HTR-8/SVneo (cell line): ENCODE data around the gene ZCCHC8.

ENCODE experiments used
- DNase-seq: peaks from one replicate; pipeline ENCODE4 v3.0.0; 2011; ENCODE audit warnings: low spot score, mixed read lengths; ENCODE audit not compliant: insufficient read length
- FAIRE-seq: peaks from 2 replicates; lab custom pipeline; 2011; peaks lifted over from hg19 to GRCh38; lab: Jason Lieb, UNC

The ZCCHC8 gene

DNA sequence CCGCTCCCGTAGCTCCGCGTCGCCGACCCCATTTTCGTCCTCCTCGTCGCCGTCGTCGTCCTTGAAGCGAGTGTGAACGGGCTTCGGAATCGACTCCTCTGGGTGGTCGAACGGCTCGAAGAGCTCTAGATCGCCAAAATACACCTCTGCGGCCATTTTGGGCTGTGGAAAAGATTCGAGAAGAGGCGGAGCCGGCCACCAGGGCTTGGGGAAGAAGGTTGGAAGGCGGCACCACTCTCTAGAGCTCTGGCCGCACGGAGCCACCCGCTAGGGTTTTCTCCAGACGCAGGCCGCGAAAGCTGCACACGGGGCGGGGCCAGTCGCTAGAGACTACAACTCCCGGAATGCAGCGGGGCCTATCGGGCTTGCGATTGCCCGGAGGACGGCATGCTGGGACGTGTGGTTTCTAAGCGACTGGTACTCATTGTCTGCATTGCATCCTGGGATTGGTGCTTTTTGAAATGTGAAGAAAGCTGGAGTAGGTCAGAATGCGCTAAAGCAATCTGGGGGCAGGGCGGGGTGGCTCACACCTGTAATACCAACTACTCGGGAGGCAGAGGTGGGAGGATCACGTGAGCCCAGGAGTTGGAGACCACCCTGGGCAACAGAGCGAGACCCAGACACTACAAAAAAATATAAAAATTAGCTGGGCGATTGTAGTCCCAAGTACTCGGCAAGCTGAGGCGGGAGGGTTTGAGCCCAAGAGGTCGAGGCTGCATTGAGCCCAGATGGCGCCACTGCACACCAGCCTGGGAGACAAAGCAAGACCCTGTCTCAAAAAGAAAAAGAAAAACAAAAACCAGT, at the start of gene ZCCHC8:
Gene ZCCHC8, minus strand, starts transcription at position 248 of the 804 bp plus-strand sequence. Its CDS starts 92 bp downstream, at position 156.
- peak; percentile 69 for FAIRE-seq
- peak; percentile 98 for DNase-seq

GRCh38 chr12:122547330-122547729, 46.6 kb upstream of the ZCCHC8 start:
- DNase-seq, result no peak
- no peak for FAIRE-seq

DNA sequence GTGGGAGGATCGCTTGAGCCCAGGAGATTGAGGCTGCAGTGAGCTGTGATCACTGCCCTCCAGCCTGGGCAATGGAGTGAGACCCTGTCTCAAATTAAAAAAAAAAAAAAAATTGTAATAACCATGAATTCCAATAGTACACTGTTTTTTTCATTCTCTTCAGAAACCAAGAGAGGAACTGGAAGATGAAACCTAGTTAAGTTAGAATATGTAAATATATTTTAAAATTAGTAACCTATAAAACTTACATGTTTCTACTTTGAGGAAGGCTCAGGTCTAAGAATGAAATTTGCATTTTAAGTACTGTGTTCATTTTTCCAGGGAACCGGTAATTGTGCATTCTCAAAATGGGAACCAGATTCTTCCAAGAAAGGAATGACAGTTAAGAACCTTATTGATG, 45.1 kb upstream of the ZCCHC8 start:
- no peak for FAIRE-seq
- no peak for DNase-seq

DNA sequence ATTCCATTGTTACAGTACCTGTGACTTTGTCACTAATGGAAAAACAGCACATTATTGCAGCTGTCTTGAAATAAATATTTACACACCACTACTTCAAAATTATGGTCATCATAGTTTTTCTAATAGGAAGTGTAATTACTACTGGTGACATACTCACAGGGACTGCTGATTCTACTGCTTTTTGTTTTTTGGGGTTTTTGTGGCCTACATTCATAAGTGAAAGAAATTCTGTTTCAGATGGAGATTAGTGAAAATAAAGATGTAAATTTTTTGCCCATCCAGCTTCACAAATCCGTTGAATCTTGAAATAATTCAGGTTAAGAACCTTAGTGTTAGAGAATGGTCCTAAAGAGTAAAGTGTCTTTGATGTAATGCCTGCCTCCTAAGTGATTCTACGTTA, 43.8 kb upstream of the ZCCHC8 start:
- FAIRE-seq (no peak), DNase-seq (no peak)

DNA sequence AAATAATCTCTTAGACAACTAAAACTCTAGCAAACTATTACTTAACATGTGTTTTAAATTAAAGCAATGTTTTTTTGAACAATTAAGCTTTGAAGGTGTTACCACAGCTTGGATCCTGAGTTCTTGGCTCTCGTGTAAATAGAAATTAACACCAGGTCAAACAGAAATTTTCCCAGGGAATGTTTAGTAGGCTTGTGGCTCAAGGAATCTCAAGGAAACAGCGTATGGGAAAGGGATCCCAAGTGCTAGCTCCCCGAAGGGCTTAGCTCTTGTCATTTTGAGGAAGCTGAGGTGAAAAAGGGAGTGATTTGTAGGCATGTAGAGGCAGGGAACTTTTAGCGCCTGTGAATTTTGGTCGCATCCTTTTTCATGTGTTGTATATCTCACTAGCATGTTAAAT, 37.8 kb upstream of the ZCCHC8 start:
- DNase-seq (no peak), FAIRE-seq (no peak)

DNA sequence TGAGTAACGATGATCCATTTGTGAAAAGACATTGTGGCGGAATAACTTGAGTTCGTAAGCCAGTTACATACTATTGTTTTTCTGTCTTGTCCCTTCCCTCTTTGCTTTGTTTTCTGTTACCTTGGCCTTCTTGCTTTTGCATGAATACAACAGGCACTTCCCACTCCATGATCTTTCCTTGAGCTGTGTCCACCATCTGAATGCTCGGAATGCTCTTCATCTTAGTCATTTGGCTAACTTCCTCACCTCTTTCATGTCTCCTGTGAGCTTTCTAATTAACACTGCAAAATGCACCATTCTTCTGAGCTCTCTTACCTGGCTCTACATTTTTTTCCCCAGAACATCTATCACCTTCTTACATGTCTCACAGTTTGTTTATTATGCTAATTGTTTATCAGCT, 36.3 kb upstream of the ZCCHC8 start:
- FAIRE-seq (no peak), DNase-seq (no peak)

DNA sequence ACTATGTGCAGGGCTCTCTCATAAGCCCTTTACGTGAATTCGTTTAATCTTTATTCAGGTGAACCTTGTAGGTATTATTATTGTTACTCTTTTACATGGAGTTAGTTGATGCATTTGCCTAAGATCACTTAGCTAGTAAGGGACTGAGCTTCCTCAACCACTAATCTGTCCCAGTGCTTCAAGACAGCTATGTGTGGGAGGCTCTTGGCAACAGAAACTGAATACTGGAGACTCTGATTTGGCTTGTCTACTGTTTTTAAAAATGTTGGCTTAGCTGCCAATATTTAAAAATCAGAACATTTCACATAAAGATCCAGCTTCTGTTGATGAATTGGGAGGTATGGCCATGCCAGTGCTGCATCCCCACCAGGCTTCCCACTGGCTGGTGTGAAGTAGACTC, 33.1 kb upstream of the ZCCHC8 start:
- FAIRE-seq, result no peak

GRCh38 chr12:122528992-122529391, 28.3 kb upstream of the ZCCHC8 start:
- DNase-seq (no peak), FAIRE-seq (no peak)

More for the DNA sequence above, 33.1 kb upstream of the ZCCHC8 start:
- no peak for DNase-seq

GRCh38 chr12:122528582-122528981, 27.9 kb upstream of the ZCCHC8 start:
- FAIRE-seq (no peak), DNase-seq (no peak)

DNA sequence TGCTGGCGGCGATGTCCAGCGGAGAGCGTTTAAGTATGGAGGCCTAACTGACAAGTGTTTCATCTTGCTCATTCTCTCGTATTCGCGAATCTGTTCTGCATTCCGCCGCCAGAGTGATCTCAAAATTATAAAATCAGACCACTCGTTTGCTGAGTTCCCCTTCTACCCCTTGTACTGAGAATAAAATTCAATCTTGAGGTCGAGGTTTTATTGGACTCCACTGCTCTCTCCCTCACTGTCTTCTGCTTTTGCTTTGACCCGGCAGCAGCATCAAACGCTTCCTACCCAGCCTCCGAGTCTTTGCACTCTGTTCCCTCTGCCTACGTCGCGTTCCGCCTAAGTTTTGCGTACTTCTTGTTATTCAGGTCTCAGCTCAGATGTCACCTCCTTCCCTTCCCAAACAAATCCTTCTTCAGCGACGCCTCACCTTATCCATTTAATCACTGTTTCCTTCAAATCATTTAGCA, 26.8 kb upstream of the ZCCHC8 start:
- FAIRE-seq (no peak), DNase-seq (peak; percentile 11)

DNA sequence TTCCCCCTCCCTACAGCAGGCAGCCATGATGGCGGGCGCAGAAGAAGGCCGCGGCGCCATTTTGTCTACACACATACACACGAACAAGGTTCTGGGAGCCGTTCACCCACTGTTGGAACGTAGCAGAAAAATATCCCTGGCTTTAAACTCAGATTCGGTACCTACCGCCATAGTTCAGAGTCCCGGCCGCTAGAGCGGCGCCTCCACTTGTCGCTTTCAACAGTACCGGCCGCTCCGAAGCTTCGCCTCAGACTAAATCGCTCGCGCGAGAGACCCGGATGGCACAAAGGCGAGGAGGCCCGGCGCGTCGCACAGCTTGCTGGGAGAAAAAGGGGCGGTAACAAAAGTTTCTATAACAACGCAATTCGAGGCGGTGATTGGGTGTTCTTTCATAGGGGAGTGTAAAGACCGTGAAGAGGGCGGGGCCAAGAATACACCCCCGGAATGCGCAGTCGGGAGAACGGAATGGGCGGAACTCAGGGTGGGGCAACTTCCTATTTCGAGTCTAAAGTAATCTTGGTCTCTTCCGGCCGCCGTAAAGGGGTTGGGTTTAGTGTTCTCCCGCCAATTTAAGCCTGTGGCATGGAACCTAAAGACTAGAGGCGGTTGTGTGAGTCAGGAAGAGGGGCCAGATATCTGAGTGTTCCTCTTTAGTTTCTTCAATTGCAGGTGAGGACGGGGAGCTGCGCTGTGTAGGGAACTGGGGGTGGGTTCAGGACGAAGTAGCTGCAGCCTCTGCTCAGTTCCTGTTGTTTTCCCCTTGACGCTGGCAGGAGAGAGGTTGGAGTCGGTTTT, 26.1 kb upstream of the ZCCHC8 start, which contains the start of the genes KNTC1 and RSRC2:
Gene KNTC1, plus strand, starts transcription at position 567 of the 795 bp plus-strand sequence. CDS start 2,815 bp downstream, outside the sequence.
Gene RSRC2, minus strand, starts transcription at position 254 of the 795 bp plus-strand sequence. Its CDS starts 83 bp downstream, at position 171.
- DNase-seq (peak; percentile 97), FAIRE-seq (no peak)

DNA sequence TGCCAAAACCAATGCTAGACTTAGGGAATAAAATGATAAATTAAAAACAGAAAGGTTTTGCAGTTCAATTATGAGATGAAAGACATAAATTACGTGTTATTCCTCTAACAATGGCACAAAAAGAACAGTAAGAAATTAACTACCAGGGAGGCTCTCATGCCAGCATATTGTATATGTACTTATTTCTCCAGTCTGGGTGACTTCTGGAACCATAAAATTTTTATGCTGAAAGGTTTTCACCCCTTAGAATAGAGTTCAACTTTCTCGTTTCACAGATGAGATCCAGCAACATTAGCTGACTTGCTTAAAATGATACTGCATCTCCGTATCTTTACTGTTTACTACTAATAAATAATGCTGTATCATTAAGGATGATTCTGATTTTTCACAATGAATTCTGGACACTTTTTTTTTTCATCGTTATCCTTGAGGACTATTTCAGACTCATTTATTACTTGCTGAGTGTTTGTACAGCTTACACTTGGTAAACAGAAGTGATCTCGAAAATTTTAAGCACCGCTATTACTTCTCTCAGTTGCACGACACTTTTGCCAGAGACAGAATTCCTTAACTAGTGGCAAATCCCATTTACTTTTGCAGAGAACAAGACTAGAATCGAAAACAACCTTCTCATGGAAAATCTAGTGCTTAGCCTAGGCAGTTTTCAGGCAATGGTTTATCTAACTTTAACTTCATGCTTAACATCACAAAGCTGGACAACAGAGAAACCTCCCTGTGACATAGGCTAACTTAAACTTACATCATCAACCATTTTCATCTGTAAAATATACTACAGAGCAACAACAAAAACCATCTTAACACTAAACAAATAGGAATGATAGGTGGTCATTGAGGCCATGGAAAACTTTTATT, 23.4 kb upstream of the ZCCHC8 start:
- no peak for FAIRE-seq
- DNase-seq, result no peak

DNA sequence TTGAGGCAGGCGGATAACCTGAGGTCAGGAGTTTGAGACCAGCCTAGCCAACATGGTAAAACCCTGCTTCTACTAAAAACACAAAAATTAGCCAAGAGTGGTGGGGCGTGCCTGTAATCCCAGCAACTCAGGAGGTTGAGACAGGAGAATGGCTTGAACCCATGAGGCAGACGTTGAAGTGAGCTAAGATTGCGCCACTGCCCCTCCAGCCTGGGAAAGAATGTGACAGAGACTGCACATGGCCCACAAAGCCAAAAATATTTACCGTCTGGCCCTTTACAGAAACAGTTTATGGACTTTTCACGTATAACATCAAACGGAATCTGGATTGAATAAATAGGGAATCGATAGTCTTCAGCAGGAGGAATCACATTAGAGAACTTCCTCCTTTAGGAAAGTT, 22.5 kb upstream of the ZCCHC8 start:
- no peak for FAIRE-seq
- no peak for DNase-seq

DNA sequence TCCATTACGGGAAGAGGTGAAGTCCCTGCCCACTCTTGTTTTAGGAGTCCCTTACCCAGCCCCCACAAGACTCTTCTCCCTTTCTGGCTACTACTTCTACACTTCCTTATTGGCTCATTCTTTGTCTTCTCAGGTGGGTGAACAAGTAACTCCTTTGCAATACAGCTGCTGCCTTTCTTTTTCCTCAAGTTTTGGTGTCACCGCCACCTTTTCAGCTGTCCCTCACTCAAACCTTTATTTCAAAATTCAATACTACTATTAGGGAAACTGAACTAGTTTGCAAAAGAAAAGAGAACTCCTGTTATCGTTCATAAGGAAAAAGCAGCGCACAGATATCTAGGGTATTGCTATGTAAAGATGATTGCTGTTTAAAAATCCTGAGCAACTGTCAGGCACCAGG, 19.9 kb upstream of the ZCCHC8 start:
- DNase-seq (no peak), FAIRE-seq (no peak)

- DNase-seq (no peak), FAIRE-seq (no peak)
Measured at GRCh38 chr12:122519418-122519817, 18.7 kb upstream of the ZCCHC8 start.

GRCh38 chr12:122518908-122519307, 18.2 kb upstream of the ZCCHC8 start:
- FAIRE-seq, result no peak
- no peak for DNase-seq

DNA sequence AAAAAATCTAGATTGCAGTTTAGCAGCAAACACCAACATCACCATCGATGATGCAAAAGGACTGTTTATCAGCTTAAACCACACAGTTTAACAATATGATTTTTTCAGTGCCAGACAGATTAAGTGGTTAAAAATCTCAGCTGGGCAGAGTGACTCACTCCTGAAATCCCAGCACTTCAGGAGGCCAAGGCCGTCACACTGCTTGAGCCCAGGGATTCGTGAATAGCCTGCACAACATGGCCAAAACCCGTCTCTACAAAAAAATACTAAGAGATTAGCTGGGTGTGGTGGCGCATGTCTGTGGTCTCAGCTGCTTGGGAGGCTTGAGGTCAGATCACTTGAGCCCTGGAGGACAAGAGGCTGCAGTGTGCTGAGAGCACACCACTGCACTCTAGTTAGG, 17.1 kb upstream of the ZCCHC8 start:
- DNase-seq (no peak), FAIRE-seq (no peak)

DNA sequence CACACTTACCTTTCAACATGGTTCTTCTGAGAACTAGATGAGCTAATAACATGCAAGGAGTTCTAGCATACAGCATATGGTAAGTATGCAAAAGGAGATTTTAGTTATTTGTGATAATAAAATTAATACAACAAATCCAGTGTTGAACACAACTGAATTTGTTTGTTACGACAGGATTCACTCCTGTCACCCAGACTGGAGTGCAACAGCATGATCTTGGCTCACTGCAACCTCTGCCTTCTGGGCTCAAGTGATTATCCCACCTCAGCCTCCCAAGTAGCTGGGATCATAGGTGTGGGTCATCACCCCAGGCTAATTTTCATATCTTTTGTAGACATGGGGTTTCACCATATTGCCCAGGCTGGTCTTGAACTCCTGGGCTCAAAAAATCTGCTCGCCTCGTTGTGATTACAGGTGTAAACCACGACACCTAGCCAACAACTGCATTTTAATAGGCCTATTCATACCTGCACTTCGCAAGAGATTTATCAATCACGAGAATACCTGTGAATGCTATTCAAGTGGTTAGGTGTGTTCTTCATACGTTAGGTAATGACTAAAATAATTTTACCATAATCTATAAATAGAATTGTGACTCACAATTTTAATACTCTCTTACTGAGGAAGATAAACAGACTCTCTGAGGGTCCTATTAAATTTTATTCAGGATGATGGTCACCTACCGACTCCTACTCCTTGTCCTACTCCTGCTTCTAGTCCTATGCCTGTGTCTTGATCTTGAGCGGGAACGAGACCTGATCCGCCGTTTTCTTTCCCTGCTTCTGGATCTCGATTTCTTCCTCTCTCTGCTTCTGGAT, 16.0 kb upstream of the ZCCHC8 start:
- no peak for DNase-seq
- no peak for FAIRE-seq

DNA sequence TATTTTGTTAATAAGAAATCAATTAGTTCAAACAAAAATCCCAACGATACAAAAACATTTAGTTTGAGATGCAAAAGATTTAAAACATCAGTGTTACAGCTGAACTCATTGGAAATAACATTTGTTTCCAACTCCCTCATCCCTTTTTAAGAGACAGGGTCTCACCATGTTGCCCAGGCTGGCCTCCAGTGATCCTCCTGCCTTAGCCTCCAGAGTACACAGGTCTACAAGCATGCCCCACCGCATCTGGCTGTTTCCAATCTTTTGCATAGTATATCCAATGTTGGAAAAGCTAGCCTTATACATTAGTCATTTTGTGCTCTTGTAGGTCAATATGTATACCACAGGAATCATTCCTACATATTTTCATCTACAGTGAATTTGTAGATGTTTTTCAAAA, 14.5 kb upstream of the ZCCHC8 start:
- no peak for DNase-seq
- FAIRE-seq, result no peak
